Activated CD8-positive, alpha-beta memory T cell treated with anti-CD3 and anti-CD28 coated beads for 24 hours (primary cell): ENCODE results near the gene ADGRF3.
"Not testable (repeated sequence)": the region's sequence is repeated elsewhere in the genome, so short reads cannot be mapped to it uniquely, and the experiment has no call there.

Experiments used
- DNase-seq: peaks from one replicate; pipeline ENCODE4 v3.0.0-alpha.2; 2020

The ADGRF3 gene

DNA sequence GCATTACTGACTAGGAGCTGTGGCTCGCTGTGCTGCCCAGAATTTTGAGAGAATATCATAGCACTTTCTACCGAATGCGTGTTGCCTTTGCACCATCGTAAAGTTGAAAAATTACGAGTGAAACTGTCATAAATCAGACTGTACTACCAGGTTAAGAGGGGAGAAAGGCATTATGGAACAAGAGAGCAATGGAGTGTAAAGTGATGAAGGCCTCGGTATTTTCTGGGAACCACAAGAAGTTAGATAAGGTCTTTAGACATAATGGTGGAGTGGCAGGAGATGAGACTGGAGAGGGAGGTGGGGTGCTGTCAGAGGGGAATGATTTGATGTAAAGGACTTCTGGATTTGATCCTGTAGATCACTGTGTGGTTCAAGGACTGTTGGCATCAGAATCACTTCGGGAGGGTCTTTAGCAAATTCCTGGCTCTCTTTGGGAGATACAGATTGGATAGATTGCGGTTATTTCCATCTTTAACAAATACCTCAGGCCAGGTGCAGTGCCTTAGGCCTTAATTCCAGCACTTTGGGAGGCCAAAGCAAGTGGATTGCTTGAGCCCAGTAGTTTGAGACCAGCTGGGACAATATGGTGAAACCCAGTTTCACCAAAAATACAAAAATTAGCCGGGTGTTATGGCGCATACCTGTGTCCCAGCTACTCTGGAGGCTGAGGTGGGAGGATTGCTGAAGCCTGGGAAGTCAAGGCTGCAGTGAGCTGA lies 4.9 kb upstream of the ADGRF3 start:
- no peak for DNase-seq

GRCh38 chr2:26349690-26350089 lies 3.1 kb upstream of the ADGRF3 start:
- DNase-seq = no peak

- DNase-seq = no peak
These were observed 787 bp upstream of the ADGRF3 start for GRCh38 chr2:26347286-26347865.

DNA sequence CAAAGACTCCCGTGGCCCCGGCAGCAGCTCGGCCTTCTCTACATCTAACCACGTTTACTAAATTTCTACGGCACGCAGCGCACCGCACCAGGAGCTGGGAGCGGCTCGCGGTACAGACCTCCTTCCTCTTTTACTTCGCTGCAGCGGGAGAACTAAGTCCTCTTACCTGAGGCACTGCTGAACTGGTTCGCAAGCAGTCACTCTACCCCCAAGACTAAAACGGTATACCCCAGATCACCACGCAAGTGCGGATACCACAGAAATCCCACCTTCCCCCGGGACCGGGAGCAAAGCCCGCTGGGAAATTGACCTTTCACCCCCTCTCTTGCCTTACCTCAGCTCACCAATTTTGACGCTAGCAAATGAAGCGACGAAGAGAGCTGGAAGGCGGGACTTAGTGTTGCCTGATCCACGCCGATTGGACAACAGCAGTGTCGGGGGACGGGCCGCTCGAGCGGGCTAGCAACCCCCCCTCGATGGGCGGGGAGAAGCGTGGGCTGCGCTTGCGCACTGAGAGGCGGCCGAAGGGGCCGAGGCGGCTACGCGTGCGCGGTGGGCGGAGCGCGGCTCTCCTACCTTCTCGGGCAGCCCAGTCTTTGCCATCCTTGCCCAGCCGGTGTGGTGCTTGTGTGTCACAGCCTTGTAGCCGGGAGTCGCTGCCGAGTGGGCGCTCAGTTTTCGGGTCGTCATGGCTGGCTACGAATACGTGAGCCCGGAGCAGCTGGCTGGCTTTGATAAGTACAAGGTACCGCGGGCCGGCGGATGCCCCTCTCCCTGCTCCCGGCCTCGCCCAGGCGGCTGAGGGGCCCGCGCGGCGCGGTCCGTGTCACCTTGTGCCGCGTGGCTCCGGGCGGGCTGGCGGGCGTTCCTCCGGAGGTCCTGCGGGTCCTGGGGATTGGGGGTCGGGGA lies 790 bp downstream of the ADGRF3 start, which contains the start of gene SELENOI:
TSS of gene SELENOI (plus strand) at position 599 of the 909 bp plus-strand sequence. CDS start at position 689, 90 bp downstream.
- DNase-seq = peak; percentile 100

DNA sequence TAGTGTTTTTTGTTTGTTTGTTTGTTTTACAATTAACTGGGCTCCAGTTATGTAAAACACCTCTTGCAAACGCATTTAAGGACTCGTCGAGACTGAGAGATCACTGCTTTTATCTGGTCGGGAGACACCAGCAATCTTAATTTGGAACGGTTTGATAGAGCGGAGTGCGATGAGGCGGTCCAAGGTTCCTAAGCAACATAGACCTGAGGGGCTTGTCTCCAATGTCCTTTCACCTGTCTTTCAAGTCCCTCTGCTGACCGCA lies 1.4 kb downstream of the ADGRF3 start:
- DNase-seq = no peak

DNA sequence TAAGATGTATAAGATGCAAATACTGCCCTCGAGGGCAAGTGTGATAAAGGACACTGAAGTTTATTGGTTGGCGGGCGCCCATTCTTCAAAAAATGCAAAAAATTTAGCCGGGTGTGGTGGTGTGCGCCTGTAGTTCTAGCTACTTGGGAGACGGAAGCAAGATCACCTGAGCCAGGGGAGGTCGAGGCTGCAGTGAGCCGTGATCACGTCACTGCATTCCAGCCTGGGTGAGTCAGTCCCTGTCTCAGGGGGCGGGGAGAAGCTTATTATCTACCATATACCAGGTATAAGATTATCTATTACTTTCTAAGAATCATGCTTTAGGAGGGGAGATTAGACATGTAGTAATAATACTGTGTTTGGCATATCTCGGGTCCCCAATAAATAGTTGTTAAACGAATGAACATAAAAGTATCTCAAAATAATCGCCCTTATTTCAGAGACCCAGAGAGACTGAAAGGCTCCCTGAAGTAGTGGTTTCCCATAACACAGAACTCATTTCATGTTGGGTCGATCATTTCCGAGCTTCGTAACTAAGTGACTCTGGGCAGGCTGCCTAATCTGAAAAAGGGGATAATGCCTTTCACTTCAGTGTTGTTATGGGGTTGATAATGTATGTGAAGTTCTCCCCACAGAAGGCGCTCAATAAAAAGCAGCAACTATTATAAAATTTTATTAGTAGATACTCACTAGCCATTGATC lies 1.9 kb downstream of the ADGRF3 start:
- no peak for DNase-seq

GRCh38 chr2:26340831-26341230 lies 5.8 kb downstream of the ADGRF3 start:
- DNase-seq = no peak

DNA sequence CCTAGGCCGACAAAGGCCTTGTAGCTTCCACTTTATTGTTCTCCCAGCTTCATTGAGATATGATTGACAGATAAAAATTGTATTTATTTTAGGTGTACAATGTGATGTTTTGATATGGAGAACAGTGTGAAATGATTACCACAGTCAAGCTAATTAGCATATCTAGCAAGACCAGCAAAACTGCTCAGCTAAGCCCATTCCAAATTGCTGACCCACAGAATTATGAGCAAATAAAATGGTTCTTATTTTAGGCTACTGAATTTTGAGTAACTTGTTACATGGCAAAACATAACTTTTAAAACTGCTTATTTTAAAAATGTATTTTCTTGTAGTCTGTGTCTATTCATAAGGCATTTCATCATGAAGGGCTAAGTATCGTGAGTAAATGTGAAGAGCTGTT lies 9.3 kb downstream of the ADGRF3 start:
- no peak for DNase-seq

DNA sequence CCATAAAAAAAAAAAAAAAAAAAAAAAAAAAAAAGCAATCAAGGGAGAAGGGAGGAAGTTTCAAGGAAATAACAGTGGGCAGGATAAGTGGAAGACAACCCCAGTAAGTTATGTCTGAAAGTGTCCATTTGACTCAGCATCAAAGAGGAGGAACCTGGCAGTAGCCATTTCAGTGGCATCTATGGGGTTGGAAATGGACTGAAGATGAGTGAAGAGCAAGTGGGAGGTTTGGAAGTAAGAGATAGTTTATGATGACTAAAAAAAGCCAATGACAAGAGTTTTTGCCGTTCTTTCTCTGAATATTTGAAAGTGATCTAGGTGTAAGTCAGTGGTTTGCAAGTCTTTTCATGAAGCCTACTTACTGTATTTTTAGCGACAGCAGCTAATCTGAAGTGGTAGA lies 9.9 kb downstream of the ADGRF3 start:
- no peak for DNase-seq

- DNase-seq = no peak
These were observed 11.4 kb downstream of the ADGRF3 start for GRCh38 chr2:26335231-26335630.

DNA sequence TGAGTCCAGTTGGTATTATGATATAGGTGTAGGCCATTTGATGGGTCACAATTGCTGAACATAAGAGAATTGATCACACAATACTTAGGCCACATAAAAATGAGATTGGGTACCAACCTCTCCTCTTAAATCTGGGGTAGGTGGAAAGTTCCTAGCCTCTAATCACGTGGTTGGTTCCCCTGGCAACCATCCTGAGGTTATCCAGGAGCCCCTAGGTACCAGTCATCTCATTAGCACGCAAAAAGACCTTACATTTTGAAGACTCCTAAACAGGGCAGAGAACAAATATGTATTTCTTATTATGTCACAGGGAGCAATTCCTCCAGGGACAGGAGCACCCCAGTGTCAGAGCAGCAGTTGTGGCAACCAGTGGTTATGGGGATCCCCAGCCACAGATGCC lies 13.3 kb downstream of the ADGRF3 start:
- DNase-seq = no peak

DNA sequence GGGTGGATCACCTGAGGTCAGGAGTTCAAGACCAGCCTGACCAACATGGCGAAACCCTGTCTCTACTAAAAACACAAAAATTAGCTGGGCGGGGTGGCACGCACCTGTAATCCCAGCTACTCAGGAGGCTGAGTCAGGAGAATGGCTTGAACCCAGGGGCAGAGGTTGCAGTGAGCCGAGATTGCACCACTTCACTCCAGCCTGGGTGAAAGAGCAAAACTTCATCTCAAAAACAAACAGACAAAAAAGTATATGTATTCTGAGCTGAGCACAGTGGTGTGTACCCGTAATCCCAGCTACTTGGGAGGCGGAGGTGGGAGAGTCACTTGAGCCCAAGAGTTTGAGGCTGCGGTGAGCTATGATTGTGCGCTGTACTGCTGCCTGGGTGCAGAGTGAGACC lies 15.3 kb downstream of the ADGRF3 start:
- not testable (repeated sequence) for DNase-seq

- no peak for DNase-seq
These were observed 16.0 kb downstream of the ADGRF3 start for GRCh38 chr2:26330604-26331003.

DNA sequence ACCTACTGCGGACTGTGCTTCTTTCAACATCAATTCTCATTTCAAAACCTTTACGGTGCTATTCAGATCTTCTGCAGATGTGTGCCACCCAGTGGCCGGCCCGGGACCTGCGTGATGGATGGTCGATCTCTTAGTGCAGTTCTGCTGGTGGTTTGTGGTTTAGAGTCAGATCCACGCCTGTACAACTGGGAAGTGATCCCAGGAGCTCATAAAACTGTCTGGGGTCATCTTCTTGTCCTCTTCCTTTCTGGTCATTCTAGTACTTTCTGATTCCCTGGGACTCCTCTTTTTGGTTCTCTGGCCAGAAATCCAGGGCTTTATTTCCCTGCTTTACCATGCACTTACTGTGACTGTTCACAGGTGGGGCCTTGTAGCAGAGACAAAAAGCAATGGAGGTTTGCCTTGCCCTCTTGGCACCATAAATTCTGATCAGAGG lies 16.5 kb downstream of the ADGRF3 start:
- DNase-seq = peak; percentile 89

DNA sequence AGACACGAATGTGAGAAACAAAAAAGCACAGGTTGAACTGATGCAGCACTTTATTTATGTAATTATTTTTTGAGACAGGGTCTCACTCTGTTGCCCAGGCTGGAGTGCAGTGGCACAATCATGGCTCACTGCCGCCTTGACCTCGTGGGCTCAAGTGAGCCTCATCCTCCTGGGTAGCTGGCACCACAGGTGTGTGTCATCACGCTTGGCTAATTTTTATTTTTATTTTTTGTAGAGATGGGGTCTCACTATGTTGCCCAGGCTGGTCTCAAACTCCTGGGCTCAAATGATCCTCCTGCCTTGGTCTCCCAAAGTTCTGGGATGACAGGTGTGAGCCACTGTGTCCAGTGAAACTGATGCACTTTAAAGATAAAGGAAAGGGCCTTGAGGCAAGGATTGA lies 17.5 kb downstream of the ADGRF3 start:
- not testable (repeated sequence) for DNase-seq

- no peak for DNase-seq
These were observed 19.0 kb downstream of the ADGRF3 start for GRCh38 chr2:26327291-26328272.

DNA sequence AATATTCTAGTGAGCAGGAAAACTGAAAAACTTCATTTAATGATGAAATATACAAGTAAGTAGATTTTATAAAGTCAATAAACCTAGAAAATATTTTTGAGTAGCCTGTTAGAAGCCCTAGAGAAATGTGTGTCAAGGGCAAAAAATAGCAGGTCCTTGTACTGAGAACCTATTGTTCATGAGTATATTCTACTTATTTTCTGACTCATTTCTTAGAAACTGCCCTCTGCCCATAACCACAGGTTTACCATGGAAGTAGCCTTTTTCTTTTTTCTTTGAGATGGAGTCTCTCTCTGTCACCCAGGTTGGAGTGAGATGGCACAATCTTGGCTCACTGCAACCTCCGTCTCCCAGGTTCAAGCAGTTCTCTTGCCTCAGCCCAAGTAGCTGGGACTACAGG lies 20.1 kb downstream of the ADGRF3 start:
- DNase-seq = no peak

- DNase-seq = no peak
These were observed 20.7 kb downstream of the ADGRF3 start for GRCh38 chr2:26325851-26326250.

- no peak for DNase-seq
These were observed 21.7 kb downstream of the ADGRF3 start for GRCh38 chr2:26324903-26325302.

GRCh38 chr2:26324479-26324878 lies 22.1 kb downstream of the ADGRF3 start:
- not testable (repeated sequence) for DNase-seq

DNA sequence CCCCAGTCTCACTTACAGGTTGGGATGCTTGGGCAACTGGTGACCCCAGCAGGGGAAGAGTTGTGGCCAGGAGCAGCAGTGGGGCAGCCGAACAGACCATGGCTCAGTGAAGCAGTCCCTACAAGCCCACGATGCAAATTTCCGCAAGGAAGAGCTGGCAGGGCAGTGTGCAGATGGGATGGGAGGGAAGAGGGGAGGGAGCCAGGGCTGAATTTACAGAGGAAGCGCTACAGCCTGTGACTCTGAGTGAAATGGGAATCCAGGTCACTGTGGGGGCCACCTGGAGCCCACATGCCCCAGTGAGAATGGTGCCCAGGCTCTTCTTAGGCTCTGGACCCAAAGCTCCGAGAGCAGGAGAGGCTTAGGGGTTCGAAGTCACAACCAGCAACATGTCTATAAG lies 27.6 kb downstream of the ADGRF3 start:
- no peak for DNase-seq
